Forelimb muscle (tissue), 1 donor: ENCODE data around the gene RPAP3. TPM values are rescaled to one million over a fixed set of nuclear protein-coding genes. Genes with fewer than 3 reads are reported as not detected.
A peak's percentile ranks its signal among the peaks of the same experiment; 100 is the strongest.
"Not testable (repeated sequence)": the region's sequence is repeated elsewhere in the genome, so short reads cannot be mapped to it uniquely, and the experiment has no call there.

Source experiments
- DNase-seq: peaks from one replicate; pipeline ENCODE4 v3.0.0-alpha.2; 2013; ENCODE audit warnings: low read depth
- polyA plus RNA-seq: library from polyadenylated mRNA; unstranded; fragments of 120-200 nt; gene quantifications from one replicate; pipeline ENCODE4 v1.2.1, GENCODE V29; 2013; ENCODE audit not compliant: insufficient read length

The RPAP3 gene
- polyA plus RNA-seq, 1 donor: 25.4 TPM

DNA sequence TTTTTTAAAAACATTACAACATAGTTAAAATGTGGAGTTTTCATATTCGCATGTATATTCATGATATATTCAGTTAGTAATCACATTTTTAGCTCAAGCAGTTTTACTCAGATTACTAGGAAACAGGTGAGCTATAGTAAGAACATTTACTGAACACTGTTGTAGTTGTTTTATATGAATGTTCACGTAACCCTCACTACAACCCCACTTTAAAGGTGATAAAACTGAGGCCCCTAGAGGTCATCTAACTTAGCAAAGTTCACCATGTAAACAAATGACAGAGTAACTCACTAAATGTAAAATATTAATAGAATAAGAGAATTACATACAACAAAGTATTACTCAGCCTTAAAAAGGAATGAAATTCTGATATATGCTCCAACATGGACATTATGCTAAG is 26.0 kb downstream of the RPAP3 start:
- DNase-seq: no peak

DNA sequence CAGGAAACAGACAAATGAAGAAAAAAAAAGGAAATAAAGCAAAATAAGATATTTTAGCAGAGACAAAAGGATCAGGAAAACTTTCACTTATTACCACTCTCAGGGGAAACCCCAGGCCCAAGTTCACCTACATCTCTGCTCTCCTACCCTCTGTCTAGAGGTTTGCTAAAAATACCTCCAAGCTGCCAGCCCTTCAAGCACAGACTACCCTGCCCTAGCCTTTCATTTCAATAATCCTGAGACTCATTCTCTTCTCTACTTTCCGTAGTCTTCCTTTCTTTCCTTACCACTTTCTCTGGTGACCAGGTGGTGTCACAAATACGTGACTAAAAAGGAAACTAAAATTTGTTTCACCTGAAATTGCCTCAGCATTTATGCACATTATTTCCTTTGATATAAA is 33.8 kb downstream of the RPAP3 start:
- no peak for DNase-seq

DNA sequence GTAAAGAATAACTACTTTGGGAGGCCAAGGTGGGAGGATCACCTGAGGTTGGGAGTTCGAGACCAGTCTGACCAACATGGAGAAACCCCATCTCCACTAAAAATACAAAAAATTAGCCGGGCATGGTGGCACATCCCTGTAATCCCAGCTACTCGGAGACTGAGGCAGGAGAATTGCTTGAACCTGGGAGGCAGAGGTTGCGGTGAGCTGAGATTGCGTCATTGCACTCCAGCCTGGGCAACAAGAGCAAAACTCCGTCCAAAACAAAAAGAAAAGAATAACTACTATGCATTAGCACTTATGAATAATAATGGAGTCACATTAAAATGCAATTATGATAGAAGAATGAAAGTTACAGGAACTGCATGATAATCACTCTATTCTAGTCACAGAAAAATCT is 37.9 kb downstream of the RPAP3 start:
- not testable (repeated sequence) for DNase-seq

DNA sequence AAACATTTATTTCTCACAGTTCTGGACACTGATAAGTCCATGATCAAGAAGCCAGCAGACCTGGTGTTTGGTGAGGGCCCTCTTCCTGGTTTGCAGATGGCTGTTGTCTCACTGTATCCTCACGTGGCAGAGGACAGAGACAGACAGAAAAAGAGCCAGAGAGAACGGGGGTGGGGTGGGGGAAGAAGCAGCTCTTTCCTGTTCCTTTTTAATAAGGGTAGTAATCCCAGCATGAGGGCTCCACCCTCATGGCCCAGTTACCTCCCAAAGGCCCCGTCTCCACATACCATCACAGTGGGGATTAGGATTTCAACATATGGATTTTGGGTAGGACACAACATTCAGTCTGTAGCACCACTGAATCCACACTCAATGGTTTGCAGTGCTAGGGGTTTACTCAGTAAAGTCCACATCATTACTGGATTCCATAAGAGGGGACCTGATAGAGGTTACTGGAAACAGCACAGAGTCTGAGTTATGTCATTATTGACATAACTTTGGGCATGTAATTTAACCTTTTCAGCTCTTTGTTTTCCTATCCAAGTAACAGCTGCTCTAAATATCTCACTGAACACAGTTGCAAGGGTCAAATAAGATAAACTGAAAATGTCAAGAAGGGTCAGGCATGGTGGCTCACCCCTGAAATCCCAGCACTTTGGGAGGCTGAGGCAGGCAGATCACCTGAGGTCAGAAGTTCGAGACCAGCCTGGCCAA is 53.2 kb downstream of the RPAP3 start:
- DNase-seq: no peak

DNA sequence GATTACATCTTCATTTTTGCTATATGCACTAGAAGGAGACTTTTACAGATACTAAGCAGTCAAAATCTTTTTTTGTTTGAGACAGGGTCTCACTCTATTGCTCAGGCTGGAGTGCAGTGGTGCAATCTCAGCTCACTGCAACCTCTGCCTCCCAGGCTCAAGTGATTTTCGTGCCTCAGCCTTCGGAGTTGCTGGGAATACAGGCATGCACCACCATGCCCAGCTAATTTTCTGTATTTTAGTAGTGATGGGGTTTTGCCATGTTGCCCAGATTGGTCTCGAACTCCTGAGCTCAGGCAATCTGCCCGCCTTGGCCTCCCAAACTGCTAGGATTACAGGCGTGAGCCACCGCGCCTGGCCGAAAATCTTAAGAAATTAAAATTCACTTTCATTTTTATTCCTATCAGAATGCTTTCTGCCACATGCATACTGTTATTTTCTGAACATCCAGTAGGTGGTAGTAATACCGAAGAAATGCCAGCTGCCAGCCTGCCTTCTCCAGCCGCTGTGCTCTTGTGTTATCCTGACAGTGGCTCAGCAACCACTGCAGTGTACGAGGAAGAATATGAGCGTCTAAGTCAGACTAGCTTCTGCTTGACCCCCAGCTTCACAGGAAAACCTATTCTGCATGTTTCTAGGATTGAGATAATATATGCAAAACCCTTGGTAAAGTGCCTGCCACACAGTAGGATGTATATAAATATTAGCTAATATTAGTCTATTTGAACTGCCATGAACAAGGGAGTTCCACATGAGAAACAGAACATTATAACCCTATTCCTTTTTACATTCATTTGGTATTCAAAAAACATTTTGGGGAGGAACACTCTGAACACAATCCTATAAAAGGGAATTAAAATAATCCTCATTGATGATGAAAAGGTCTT is 54.2 kb downstream of the RPAP3 start:
- DNase-seq: peak; percentile 13

DNA sequence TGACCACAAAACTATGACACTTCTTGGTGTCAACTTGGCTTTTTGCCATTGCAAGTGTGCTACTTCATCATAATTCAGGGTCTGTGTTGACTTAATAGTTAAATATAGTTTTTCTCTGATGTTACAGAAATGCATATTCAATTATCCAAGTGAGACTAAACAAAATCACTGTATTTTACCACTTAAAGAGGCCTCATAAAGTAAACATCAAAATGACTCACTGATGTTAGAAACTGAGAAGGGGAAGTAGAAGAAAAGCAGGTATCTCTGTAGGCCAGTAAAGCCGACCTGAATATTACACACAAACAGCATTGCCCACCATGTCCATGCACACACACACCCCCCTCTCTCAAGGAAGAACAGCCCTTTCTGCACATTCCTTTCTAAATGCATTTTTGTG is 55.4 kb downstream of the RPAP3 start:
- DNase-seq: no peak

DNA sequence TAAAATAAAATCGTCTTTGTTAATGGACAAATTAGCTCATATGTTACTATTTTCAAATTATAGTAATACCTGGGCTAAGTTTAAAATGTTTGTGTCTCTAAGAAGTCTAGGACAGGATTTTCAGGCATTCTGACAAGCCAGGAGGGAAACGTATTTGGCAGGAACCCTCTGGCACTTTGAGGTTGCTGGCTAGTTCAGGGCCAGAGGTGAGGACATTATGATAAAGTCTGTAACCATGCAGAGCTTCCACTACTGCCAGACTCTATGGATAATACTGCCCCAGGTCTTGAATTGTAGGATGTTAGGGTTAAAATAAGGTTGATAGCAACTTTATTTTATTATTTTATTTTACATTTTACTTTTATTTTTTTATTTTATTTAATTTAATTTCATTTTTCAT is 56.4 kb downstream of the RPAP3 start:
- DNase-seq: no peak

DNA sequence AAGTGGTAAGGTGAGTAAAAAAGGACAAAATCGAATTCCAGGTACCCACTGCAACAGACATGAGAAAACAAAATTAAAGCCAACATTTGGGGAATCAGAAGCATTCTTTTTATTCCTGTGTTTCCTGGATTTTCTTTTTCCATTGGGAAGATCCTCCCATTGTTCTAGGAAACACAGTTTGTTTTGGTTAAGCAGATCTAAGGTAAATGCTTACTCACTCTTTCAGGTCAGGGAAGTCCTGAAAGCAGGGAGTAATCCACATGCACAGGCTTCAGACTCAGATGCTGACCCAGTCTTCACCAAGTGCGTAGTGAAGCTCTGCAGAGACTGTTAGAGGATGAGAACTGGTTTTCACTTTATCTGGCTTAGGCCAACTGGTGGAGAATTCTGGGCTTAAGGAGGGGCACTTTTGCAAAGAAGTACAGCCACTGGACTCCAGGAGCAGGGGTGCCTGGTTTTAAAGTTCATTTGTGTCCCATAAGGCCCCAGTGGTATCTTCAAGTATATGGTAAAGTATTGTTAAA is 57.7 kb downstream of the RPAP3 start:
- no peak for DNase-seq

DNA sequence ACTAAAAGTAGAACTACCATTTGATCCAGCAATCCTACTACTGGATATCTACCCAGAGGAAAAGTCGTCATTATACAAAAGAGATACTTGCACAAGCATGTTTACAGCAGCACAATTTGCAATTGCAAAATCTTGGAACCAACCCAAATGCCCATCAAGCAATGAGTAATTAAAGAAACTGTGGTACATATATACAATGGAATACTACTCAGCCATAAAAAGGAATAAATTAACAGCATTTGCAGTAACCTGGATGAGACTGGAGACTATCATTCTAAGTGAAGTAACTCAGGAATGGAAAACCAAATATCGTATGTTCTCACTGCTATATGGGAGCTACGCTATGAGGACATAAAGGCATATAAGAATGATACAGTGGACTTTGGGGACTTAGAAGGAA is 63.5 kb downstream of the RPAP3 start:
- DNase-seq: not testable (repeated sequence)

DNA sequence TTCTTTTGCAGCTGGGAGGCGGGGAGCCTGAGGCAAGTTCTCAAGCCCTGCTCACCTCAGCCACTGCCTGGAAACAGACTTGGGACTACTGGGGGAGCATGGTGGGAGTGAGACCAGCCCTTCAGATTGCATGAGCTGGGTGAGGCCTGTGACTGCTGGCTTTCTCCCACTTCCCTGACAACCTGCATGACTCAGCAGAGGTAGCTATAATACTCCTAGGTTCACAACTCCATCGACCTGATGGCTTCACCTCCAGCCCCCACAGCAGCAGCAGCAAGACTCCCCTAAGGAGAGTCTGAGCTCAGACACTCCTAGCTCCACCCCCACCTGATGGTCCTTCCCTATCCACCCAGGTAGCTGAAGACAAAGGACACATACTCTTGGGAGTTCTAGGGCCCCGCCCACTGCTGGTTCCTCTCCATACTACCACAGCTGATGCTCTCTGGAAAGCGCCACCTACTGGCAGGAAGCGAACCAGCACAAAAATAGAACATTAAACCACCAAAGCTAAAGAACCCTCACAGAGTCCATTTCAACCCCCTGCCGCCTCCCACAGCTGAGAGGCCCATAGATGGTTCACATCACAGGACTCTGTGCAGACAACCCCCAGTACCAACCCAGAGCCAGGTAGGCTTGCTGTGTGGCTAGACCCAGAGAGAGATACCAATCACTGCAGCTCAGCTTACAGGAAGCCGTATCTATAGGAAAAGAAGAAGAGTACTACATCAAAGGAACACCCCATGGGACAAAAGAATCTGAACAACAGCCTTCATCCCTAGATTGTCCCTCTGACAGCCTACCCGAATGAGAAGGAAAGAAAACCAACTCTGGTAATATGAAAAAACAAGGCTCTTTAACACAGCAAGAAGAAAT is 68.7 kb downstream of the RPAP3 start:
- DNase-seq: no peak

DNA sequence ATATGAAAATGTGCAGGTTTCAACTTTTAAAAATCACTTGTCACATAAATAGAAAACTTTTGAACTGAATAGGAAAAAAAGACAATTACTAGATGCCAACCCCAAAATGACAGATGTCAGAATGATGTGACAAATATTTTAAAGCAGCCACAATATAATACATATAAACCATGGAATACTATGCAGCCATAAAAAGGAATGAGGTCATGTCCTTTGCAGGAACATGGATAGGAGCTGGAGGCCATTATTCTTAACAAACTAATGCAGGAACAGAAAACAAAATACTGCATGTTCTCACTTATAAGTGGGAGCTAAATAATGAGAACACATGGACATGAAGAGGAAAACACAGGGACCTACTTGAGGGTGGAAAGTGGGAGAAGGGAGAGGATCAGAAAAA is 70.1 kb downstream of the RPAP3 start:
- not testable (repeated sequence) for DNase-seq

DNA sequence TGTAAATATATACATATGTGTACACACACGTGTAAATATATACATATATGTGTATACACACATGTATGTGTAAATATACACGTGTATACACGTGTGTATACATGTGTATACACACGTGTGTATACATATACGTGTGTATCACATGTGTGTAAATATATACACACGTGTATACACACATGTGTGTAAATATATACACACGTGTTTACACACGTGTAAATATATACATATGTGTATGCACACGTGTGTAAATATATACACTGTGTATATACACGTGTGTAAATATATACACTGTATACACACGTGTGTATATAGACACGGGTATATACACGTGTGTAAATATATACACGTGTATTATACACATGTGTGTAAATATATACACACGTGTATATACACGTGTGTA is 71.7 kb downstream of the RPAP3 start:
- no peak for DNase-seq

DNA sequence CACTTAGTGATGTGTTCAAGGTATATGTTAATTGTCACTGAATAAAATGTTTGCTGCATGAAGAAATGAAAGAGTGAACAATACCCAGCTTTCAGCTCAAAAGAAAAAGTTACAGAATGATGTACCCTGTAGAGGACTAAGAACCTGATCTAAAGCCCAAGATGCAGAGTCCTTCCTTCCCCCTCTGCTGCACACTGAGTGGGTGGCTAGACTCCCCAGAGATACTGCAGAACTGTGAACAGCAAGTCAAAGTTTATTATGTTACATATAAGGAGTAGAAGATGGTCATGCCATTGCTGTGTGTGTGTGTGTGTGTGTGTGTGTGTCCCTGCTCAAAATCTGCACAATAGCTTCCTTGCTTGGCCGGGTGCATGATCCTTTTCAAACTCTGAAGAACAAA is 83.9 kb downstream of the RPAP3 start:
- DNase-seq: no peak

DNA sequence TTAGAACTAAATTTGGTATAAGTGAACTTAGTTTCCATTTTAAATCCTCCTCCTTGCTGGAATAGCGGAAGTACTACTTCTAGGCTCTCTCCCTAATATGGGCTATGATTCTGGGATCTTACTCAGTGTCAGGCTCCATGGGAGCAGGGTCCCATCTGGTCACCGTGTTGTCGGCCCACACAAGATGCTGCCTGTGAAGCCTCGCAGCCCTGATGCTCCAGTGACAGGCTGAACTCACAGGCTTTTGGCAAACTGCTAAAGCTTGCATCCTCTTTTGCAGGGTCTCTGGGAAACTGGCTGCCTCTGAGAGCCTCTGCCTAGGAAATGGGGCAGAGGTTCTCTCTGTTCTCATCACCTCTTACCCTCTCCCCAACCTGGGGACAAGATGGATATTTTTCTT is 88.4 kb downstream of the RPAP3 start:
- no peak for DNase-seq

DNA sequence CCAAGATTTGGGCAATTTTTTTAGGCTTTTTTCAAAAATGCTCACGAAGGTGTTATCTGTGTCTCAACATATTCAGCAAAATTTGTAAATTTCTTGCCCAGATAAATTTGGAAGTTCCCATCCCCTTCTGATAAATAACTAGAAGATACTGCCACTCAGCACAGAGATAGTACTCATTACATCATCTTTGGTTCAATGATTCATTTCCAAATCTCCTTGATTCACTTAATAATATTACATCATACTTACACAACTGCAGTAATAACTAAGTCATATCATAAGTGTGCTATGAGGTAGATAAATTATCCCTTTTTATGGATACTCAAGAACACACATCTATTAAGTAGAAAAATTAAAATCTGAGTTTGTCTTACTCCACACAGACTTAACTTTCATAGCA is 89.4 kb downstream of the RPAP3 start:
- no peak for DNase-seq

DNA sequence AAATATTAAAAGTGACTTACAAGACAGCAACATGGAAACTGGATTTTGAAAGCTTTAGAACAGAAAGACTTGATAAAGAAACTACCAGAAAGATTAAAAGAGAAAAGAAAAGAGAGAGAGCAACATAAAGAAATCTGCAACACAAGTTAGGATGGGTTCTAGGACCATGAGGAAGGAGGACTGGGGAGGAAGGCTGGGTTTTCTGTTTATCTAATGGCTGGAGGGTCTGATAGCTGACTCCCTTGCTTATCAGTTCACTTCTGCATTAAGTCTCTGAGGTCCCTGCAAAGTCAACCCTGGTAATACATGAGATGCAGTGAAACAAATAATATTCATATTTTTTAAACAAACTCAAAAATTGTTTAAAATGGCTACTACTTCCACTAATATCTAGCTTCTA is 90.1 kb downstream of the RPAP3 start:
- DNase-seq: no peak

DNA sequence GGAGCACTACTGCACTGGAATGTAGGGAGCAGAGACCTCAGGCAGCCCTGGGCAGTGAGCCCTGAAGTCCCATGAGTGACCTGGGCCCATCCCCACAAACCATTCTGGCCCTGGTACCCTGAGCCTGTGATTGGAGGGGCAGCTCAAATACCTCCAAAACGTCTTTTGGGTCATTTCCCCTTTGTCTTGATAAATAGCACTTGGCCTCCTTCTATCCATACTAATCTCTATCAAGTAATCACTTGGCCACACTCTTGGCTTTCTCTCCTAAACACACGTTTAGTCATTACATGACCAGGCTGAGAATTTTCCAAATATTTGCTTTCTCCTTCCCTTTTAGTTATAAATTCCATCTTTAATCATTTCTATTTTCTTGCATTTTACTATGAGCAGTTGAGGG is 91.3 kb downstream of the RPAP3 start:
- DNase-seq: no peak

DNA sequence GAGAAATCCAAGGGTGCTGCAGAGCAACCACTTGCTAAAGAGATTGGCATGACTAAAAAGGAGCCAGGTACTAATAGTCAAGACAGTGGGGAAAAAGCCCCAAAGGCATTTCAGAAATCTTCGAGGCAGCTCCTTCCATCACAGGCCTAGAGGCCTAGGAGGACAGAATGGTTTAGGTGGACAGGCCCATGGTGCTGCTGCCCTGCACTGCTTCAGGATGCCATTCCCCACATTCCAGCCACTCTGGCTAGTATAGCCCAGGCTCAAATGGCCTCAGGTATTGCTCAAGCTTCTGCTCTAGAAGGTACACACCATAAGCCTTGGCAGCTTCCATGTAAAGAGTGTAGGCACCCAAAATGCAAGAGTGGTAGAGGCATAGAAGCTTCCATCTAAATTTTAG is 92.9 kb downstream of the RPAP3 start:
- DNase-seq: no peak

DNA sequence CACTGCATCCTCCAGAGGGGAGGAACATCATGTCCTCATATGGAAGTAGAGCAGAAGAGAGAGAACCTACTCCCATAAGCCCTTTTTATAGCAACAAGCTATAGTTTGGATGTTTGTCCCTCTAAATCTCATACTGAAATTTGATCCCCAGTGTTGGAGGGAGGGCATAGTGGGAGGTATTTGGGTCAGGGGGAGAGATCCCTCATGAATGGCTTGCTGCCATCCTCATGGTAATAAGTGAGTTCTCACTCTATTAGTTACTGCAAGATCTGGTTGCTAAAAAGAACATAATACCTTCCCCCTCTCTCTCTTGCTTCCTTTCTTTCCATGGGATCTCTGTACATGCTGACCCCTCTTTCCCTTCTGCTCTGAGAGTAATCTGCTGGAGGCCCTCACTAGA is 93.9 kb downstream of the RPAP3 start:
- DNase-seq: no peak
